BLaER1 treated with 17β-estradiol and CSF1 and Interleukin-3, amounts not matched to agents 10 nM and 100 nM (cell line): ENCODE results near the gene CTXND1.

Source experiments
- H3K27ac ChIP-seq, 11 experiments: shearing (Covaris generic); formaldehyde crosslinking; 2 replicates each; pipeline ENCODE4 v1.8.1; 2022
- H3K27me3 ChIP-seq, 11 experiments: shearing (Covaris generic); formaldehyde crosslinking; 2 replicates each; pipeline ENCODE4 v1.8.1; 2022
- H3K36me3 ChIP-seq, 11 experiments: shearing (Covaris generic); formaldehyde crosslinking; 2 replicates each; pipeline ENCODE4 v1.8.1; 2022
- H3K4me1 ChIP-seq, 10 experiments: shearing (Covaris generic); formaldehyde crosslinking; 2 replicates each; pipeline ENCODE4 v1.8.1; 2022
- H3K4me2 ChIP-seq, 11 experiments: shearing (Covaris generic); formaldehyde crosslinking; 2 replicates each; pipeline ENCODE4 v1.8.1; 2022
- H3K4me3 ChIP-seq, 10 experiments: shearing (Covaris generic); formaldehyde crosslinking; 2 replicates each; pipeline ENCODE4 v1.8.1; 2022
- H3K9ac ChIP-seq, 11 experiments: shearing (Covaris generic); formaldehyde crosslinking; 2 replicates each; pipeline ENCODE4 v1.8.1; 2022
- H3K9me3 ChIP-seq, 11 experiments: shearing (Covaris generic); formaldehyde crosslinking; replicated peaks in 1 of 11; 2 replicates each; pipeline ENCODE4 v1.8.1; 2022
- H4K20me1 ChIP-seq, 11 experiments: shearing (Covaris generic); formaldehyde crosslinking; 2 replicates each; pipeline ENCODE4 v1.8.1; 2022
- Cebpa-rat ChIP-seq, 11 experiments: shearing (Covaris generic); IDR thresholded peaks; 2 replicates each; pipeline ENCODE4 v1.8.1; 2022

The CTXND1 gene

DNA sequence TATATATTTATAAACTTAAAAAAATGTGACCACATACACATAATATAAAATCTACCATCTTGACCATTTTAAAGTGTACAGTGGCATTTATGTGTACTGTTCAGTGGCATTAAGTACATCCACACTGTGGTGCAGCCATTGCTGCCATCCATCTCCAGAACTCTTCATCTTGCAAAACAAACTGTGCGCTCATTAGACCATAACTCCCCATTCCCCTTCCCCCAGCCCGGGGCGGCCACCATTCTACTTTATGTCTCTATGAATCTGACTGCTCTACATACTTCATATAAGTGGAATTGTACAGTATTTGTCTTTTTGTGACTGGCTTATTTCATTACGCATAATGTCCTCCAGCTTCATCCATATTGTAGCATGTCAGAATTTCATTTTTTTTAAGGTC is 47.8 kb downstream of the CTXND1 start:
- H3K4me1 ChIP-seq, result peaks cover 0 to 13% (median 8%) of the 10 kb centered on the region in 10 experiments; a peak in 15 of 20 replicates
- H3K9me3 ChIP-seq, result no peaks in the 10 kb centered on the region
- no peaks in the 10 kb centered on the region for H3K27me3 ChIP-seq
- no peak overlapping the region for H3K9ac ChIP-seq
- H3K27ac ChIP-seq, result no peak overlapping the region
- H3K4me2 ChIP-seq, result no peak overlapping the region
- TF ChIP-seq Cebpa-rat (IDR thresholded peaks at IDR 0.05), result no peak
- H3K4me3 ChIP-seq, result no peak overlapping the region
- no peaks in the 10 kb centered on the region for H4K20me1 ChIP-seq
- H3K36me3 ChIP-seq, result no peaks in the 10 kb centered on the region

DNA sequence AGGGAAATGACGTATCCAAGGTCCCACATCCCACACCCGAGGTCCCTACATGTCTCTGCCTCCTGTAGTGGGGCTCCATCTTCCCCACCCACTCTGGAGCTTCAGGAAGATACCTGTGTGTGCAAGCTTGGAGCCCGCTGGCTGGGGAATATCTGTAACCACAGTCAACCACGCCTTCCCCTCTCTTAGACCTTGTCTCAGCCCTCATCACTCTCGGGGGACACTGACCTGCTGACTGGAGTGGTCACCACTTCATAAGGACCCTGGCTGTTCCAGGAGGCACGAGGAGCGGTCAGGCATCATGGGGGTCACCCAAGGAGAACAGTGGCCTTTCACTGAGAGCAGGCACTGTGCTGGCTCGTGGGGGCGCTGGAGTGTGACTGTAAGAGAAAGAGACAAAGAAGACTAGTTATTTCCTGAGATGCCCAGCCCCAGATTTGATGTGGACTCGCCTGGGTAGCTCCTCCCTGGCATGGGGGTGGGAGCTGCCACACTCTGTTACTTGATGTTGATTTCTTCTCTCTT is 48.6 kb downstream of the CTXND1 start:
- Histone ChIP-seq H3K9me3 (no peaks in the 10 kb centered on the region), H3K4me3 (no peak overlapping the region), H3K4me2 (peak overlapping the region in 8 of 11 experiments; percentile 17 to 62 (median 50); a peak in 14 of 22 replicates), H3K27me3 (no peaks in the 10 kb centered on the region), H3K27ac (peak overlapping the region in 3 of 11 experiments; percentile 3 to 45 (median 29); a peak in 1 of 22 replicates), H3K4me1 (peaks cover 0 to 13% (median 8%) of the 10 kb centered on the region in 10 experiments; a peak in 15 of 20 replicates), H3K36me3 (no peaks in the 10 kb centered on the region), H4K20me1 (no peaks in the 10 kb centered on the region), H3K9ac (no peak overlapping the region)
- no peak for TF ChIP-seq Cebpa-rat (IDR thresholded peaks at IDR 0.05)

DNA sequence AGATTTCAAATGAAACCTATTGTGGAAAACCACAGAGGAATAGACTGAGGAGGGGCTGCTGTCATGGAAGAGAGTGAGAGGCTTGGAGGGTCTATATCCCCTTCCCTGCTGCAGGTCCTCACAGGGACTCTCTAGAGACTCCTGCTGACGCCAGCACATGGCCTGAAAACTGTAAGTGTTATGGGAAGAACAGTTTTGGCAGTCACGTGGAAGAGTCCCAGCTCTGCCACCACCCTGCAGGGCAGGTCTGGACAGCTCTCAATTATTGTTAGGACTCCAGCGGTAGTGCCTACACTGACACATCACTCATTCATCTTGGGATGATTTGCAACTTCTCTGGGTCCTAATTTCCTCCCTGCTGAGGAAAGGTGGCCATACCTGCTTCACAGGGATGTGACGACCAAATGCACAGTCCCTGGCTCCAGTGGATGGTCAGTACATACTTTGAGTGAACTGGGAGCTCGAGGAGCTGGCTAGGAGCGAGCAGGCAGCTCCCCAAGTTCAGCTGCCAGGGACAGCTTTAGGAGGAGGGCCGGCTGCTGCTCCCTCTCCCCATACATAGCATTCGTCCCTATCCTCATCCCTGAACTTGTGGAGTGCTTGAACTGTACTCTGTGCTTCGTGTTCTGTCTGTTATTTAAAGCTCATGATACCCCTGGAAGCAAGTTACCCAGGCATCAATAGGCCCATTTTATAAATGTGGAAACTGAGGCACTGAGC is 49.2 kb downstream of the CTXND1 start:
- Histone ChIP-seq H3K4me3 (no peak overlapping the region), H3K27ac (peak overlapping the region in 1 of 11 experiments; percentile 3; a peak in 1 of 22 replicates), H3K27me3 (no peaks in the 10 kb centered on the region), H3K4me1 (peaks cover 0 to 13% (median 8%) of the 10 kb centered on the region in 10 experiments; a peak in 15 of 20 replicates), H4K20me1 (no peaks in the 10 kb centered on the region), H3K9ac (no peak overlapping the region), H3K36me3 (no peaks in the 10 kb centered on the region), H3K4me2 (peak overlapping the region in 8 of 11 experiments; percentile 17 to 62 (median 50); a peak in 8 of 22 replicates), H3K9me3 (no peaks in the 10 kb centered on the region)
- TF ChIP-seq Cebpa-rat (IDR thresholded peaks at IDR 0.05), result no peak

DNA sequence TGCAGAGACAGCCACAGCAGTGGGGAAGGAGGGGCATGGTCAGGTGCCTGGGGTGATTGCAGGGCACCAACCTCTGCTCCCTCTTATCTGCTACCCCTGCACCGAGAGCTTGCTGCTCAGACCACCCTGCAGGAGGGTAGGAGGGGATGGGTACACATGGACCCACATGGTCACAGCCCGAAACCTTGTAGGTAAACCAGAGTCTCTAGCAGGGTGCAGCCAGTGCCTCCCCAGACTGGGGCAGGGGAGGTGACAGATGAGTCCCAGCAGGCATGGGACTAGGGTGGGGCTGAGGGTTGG is 50.0 kb downstream of the CTXND1 start:
- no peaks in the 10 kb centered on the region for H3K27me3 ChIP-seq
- no peak overlapping the region for H3K27ac ChIP-seq
- peaks cover 0 to 13% (median 8%) of the 10 kb centered on the region in 10 experiments; a peak in 15 of 20 replicates for H3K4me1 ChIP-seq
- H3K4me2 ChIP-seq, result no peak overlapping the region
- no peak overlapping the region for H3K4me3 ChIP-seq
- no peaks in the 10 kb centered on the region for H4K20me1 ChIP-seq
- H3K36me3 ChIP-seq, result no peaks in the 10 kb centered on the region
- no peak overlapping the region for H3K9ac ChIP-seq
- TF ChIP-seq Cebpa-rat (IDR thresholded peaks at IDR 0.05), result no peak
- H3K9me3 ChIP-seq, result no peaks in the 10 kb centered on the region

DNA sequence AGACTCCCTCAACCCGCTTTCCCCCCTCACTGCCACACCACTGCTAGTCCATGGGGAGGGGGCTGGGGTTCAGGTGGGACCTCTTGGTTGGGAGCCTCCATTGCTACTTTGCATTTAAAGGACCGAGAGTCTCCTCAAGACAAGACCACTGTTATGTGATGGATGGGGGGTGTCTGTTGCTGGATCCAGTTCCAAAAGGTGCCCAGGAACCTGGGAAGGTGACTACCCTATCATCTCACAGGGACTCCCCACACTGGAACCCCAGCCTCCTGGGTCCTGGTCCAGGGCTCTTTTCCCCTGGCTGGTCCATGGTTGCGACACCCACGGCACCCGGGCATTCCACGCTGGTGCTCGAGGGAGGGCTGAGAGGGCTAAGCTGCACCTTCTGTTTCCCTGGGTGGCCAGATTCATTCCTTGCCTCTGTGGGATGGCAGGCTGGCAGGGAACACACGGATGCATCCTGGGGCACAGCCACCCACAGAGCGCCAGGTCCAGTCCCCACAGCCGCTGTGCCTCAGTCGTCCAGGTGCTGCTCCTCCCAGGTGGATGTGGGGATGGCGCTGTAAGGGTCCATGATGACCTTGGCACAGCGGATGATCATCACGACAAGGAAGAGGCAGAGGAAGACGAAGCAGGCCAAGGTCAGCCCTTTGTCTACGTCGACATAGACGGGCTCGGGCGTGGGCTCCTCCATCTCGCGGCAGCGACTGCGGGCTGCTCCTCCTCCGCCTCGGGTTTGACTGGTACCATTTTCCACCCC is 50.6 kb downstream of the CTXND1 start:
- H3K4me1 ChIP-seq, result peaks cover 0 to 13% (median 8%) of the 10 kb centered on the region in 10 experiments; a peak in 15 of 20 replicates
- TF ChIP-seq Cebpa-rat (IDR thresholded peaks at IDR 0.05), result no peak
- no peaks in the 10 kb centered on the region for H3K36me3 ChIP-seq
- no peak overlapping the region for H3K27ac ChIP-seq
- no peak overlapping the region for H3K9ac ChIP-seq
- H4K20me1 ChIP-seq, result no peaks in the 10 kb centered on the region
- no peaks in the 10 kb centered on the region for H3K27me3 ChIP-seq
- H3K9me3 ChIP-seq, result no peaks in the 10 kb centered on the region
- H3K4me2 ChIP-seq, result no peak overlapping the region
- H3K4me3 ChIP-seq, result no peak overlapping the region

DNA sequence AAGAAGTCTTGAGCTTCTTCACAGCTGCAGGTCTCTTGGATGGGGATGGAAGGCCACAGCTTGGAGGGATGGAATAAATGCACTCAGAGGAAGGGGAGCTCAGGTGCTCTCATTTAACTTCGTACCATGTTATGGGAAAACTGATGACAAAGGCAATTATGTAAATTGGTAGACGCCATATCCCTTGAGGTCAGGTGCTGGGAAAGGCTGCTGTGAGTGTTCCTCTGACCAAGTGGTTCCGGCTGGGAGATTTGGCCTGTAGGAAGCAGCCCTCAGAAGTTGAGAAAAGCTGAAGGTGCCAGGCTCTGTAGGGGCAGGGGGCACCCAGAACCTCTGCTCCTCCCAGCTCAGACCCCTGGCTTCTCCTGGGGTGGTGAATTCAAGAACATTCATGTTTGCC is 52.1 kb downstream of the CTXND1 start:
- Histone ChIP-seq H3K4me2 (no peak overlapping the region), H3K9ac (no peak overlapping the region), H3K27ac (no peak overlapping the region), H3K4me3 (no peak overlapping the region), H3K4me1 (peaks cover 0 to 13% (median 8%) of the 10 kb centered on the region in 10 experiments; a peak in 15 of 20 replicates), H3K9me3 (no peaks in the 10 kb centered on the region), H3K36me3 (no peaks in the 10 kb centered on the region), H4K20me1 (no peaks in the 10 kb centered on the region), H3K27me3 (no peaks in the 10 kb centered on the region)
- no peak for TF ChIP-seq Cebpa-rat (IDR thresholded peaks at IDR 0.05)

DNA sequence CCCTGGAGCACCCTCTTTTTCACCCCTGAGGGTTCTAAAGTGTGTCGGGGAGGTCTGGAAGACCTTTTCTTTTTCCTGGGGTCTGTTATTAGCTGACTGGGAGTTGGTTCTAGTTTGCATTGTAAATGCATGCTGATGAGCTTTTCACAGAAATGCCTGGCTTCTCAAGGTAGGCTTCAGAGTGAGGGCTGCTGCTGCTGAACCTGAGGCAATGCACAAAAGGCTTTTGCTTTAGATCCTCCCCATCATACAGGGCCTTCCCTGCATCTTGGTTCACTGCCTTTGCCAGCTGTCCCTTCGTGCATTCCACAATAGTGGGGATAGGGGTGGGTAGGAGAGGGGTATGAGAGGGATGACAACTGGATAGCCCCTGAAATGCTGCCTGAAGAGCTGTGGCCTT is 52.6 kb downstream of the CTXND1 start:
- Histone ChIP-seq H3K27me3 (no peaks in the 10 kb centered on the region), H3K27ac (no peak overlapping the region), H3K9me3 (no peaks in the 10 kb centered on the region), H3K36me3 (no peaks in the 10 kb centered on the region), H3K4me3 (no peak overlapping the region), H3K4me1 (peaks cover 0 to 13% (median 8%) of the 10 kb centered on the region in 10 experiments; a peak in 15 of 20 replicates), H3K9ac (no peak overlapping the region), H4K20me1 (no peaks in the 10 kb centered on the region), H3K4me2 (no peak overlapping the region)
- TF ChIP-seq Cebpa-rat (IDR thresholded peaks at IDR 0.05), result no peak

DNA sequence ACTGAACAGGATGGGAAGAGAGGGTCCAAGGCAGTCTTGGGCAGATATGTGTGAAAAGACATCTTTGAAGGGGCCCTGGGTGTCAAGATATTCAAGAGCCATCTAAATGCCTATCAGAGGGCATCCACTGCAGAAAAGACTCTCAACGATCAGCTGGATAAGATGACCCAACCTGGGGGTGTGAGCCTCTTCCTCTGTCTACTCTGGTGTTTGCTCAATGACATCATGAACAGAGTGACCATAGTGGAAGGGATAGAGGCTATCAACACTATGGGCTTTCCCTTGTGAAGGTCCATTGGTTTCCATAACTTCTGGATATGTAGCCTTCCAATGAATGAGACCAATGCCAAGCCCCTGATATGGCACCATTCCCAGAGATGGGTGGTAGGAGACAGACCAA is 57.1 kb downstream of the CTXND1 start:
- H3K9ac ChIP-seq, result no peak overlapping the region
- no peaks in the 10 kb centered on the region for H3K9me3 ChIP-seq
- no peak for TF ChIP-seq Cebpa-rat (IDR thresholded peaks at IDR 0.05)
- H3K27ac ChIP-seq, result no peak overlapping the region
- H3K36me3 ChIP-seq, result no peaks in the 10 kb centered on the region
- H3K4me3 ChIP-seq, result no peak overlapping the region
- no peaks in the 10 kb centered on the region for H3K4me1 ChIP-seq
- no peaks in the 10 kb centered on the region for H3K27me3 ChIP-seq
- no peak overlapping the region for H3K4me2 ChIP-seq
- no peaks in the 10 kb centered on the region for H4K20me1 ChIP-seq

DNA sequence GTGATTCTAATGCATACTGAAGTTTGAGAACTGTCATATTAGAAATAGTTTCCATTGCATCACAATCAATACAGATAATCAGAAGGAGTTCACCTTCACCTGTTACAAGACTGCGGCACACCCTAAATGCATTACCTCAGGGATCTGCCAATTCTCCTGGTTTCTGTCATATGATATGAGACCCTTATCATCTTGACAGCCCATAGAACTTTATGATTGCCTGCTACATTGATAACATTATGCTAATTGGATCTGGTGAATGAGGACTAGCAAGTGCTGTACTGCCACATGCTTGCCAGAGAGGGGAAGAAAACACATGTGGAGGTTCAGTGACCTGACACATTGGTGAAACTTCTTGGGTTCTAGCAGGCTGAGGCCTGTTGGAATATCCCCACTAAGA is 57.8 kb downstream of the CTXND1 start:
- peaks cover 0 to 2% (median 0%) of the 10 kb centered on the region in 11 experiments; a peak in 1 of 22 replicates for H3K36me3 ChIP-seq
- no peaks in the 10 kb centered on the region for H3K4me1 ChIP-seq
- no peaks in the 10 kb centered on the region for H4K20me1 ChIP-seq
- no peak overlapping the region for H3K4me3 ChIP-seq
- no peak overlapping the region for H3K4me2 ChIP-seq
- no peak for TF ChIP-seq Cebpa-rat (IDR thresholded peaks at IDR 0.05)
- no peaks in the 10 kb centered on the region for H3K9me3 ChIP-seq
- no peaks in the 10 kb centered on the region for H3K27me3 ChIP-seq
- no peak overlapping the region for H3K9ac ChIP-seq
- H3K27ac ChIP-seq, result no peak overlapping the region
